Heart right ventricle (tissue), 16 donors: ENCODE data around the gene PCNT. TPM values are rescaled to one million over a fixed set of nuclear protein-coding genes. Genes with fewer than 3 reads are reported as not detected.

Source experiments
- ATAC-seq, 8 donors: fragments of 200-7000 bp; cut with Tn5 transposase; one replicate each; pipeline ENCODE4 v1.9.1; 2020; ENCODE audit warnings: mild to moderate bottlenecking in 8 of 8, moderate library complexity in 8 of 8, moderate number of reproducible peaks in 1 of 8
- DNase-seq, 2 donors: peaks; one replicate each; pipeline ENCODE4 v3.0.0-alpha.2; 2020
- H3K27ac ChIP-seq, 10 donors: fragments of 200-600 bp; sonication (generic) in 2 of 10; one replicate each; pipeline versions ENCODE4 v1.5.0 to v1.8.0; 2020 to 2022; ENCODE audit warnings: mild to moderate bottlenecking in 3 of 10
- H3K27me3 ChIP-seq, 7 donors: fragments of 200-600 bp; one replicate each; pipeline ENCODE4 v1.8.0; 2021 to 2022; ENCODE audit warnings: mild to moderate bottlenecking in 2 of 7
- H3K36me3 ChIP-seq, 9 donors: fragments of 200-600 bp; sonication (generic) in 1 of 9; one replicate each; pipeline versions ENCODE4 v1.5.0 to v1.8.0; 2020 to 2022; ENCODE audit warnings: mild to moderate bottlenecking in 2 of 9
- H3K4me1 ChIP-seq, 9 donors: fragments of 200-600 bp; sonication (generic) in 1 of 9; one replicate each; pipeline versions ENCODE4 v1.5.0 to v1.8.0; 2020 to 2022; ENCODE audit warnings: mild to moderate bottlenecking in 4 of 9
- H3K4me3 ChIP-seq, 10 donors: fragments of 200-600 bp; sonication (generic) in 2 of 10; one replicate each; pipeline versions ENCODE4 v1.5.0 to v1.8.0; 2020 to 2022; ENCODE audit warnings: mild to moderate bottlenecking in 7 of 10, moderate library complexity in 2 of 10
- H3K9me3 ChIP-seq, 11 donors: fragments of 200-600 bp in 10 of 11; sonication (generic) in 2 of 11; one replicate each; pipeline versions ENCODE4 v1.5.0 to v1.8.0; 2013 to 2022; ENCODE audit warnings: mild to moderate bottlenecking in 2 of 11, control low read depth in 1 of 11, moderate library complexity in 1 of 11
- CTCF ChIP-seq, 9 donors: fragments of 200-600 bp; sonication (generic) in 2 of 9; IDR thresholded peaks; one replicate each; pipeline versions ENCODE4 v1.5.0 to v1.8.0; 2021 to 2022; ENCODE audit warnings: antibody characterized with exemption in 9 of 9, mild to moderate bottlenecking in 5 of 9, moderate library complexity in 1 of 9
- WGBS, 2 donors: extraction: QIAGEN DNeasy Blood & Tissue Kit; methylation state at CpG; one replicate each; pipeline ENCODE4 v1.1.7; 2013; ENCODE audit warnings: inconsistent platforms in 1 of 2; 5-methylcytosine and 5-hydroxymethylcytosine counted together
- intact Hi-C, 10 donors: fragments of 100-400 bp; cut with DNase I; formaldehyde crosslinking; loops; one replicate each; pipeline versions ENCODE4 v1.11.1 to v1.14.2; 2022
- polyA plus RNA-seq, 2 donors: library from polyadenylated mRNA; stranded (reverse); fragments of 200-250 nt; gene quantifications; one replicate each; pipeline ENCODE4 v1.2.3, GENCODE V29; 2013
- total RNA-seq, 10 donors: library from RNA; stranded (reverse); fragmentation: NEBNext Ultra II Directional in 3 of 10; extraction: Animal tissue kit (Norgen Biotek cat#: 25700) in 3 of 10; gene quantifications; one replicate each; pipeline versions ENCODE4 v1.2.1 to v1.2.4, GENCODE V29; 2021 to 2023
- donor health status: Arrhythmogenic right ventricular cardiomyopathy.
- donor health status: ischemic (EF 13 %, LVEDD 7.1; RV severe dilation, severe dysfunction).
- donor health status: healthy with polysubstance abuse.
- donor health status: DM: no; HTN: yes; CAD: no.
- donor health status: DM: no; HTN: no; CAD: no.
- donor health status: ischemic (EF 25% LVEDD 6.9; RV normal size, moderate dysfunction).
- donor health status: ischemic (EF 25% LVEDD 5.7; RV mildly dilated, moderate dysfunction).
- donor health status: healthy.
- donor health status: DM: yes; HTN: yes; CAD: no.
- donor health status: Ischemic cardiomyopathy.
- donor health status: ischemic (EF 35%, LVEDD 5.7; RV mildly dilated, moderate dysfunction).
- donor health status: nonischemic (EF 11% LVEDD 7.7; RV severe dilation, severe dysfunction).
- donor health status: DM: yes; HTN: yes; CAD: no.
- donor health status: PGD.
- donor health status: ischemic (EF 29% LVEDD 5.4; RV normal size, mild dysfunction).
- donor health status: nonischemic (EF 23%, LVEDD 6.1; RV moderate dilation, normal function).

PCNT gene
- total and polyA plus RNA-seq, 12 donors: 17.5 to 58.6 (median 26.9) TPM

- Histone ChIP-seq H3K36me3 (peaks cover 0 to 18% (median 0%) of the 10 kb centered on the region in 9 donors), H3K27ac (no peak overlapping the region), H3K4me1 (peaks cover 6 to 33% (median 13%) of the 10 kb centered on the region in 9 donors), H3K4me3 (no peak overlapping the region), H3K27me3 (no peaks in the 10 kb centered on the region), H3K9me3 (no peaks in the 10 kb centered on the region)
- ATAC-seq (peak; percentile 44 to 92 (median 78)), DNase-seq (peak; percentile 49 to 59)
- WGBS, 2 donors: 73 to 74% methylated on average over 20 of the region's 20 CpGs
- TF ChIP-seq CTCF (IDR thresholded peaks at IDR 0.05): no peak
- intact Hi-C loops: loop anchor here in 1 of 10 donors (10.0 kb wide), 1 partner anchor 53 kb away; no protein-coding TSS in a partner anchor
These were observed 6.1 kb upstream of the PCNT start for GRCh38 chr21:46317710-46318463.

- H3K27ac ChIP-seq: no peak overlapping the region
These were observed 5.5 kb upstream of the PCNT start for GRCh38 chr21:46318464-46318845.

GRCh38 chr21:46319186-46319585, 4.8 kb upstream of the PCNT start:
- H3K4me1 ChIP-seq: peaks cover 6 to 36% (median 19%) of the 10 kb centered on the region in 9 donors
- no peaks in the 10 kb centered on the region for H3K9me3 ChIP-seq
- no peak for TF ChIP-seq CTCF (IDR thresholded peaks at IDR 0.05)
- no peak for ATAC-seq
- intact Hi-C loops: loop anchor here in 1 of 10 donors (10.0 kb wide), 1 partner anchor 54 kb away; no protein-coding TSS in a partner anchor
- no peaks in the 10 kb centered on the region for H3K27me3 ChIP-seq
- no peak for DNase-seq
- no peak overlapping the region for H3K4me3 ChIP-seq
- H3K36me3 ChIP-seq: peaks cover 0 to 11% (median 0%) of the 10 kb centered on the region in 9 donors
- H3K27ac ChIP-seq: no peak overlapping the region
- WGBS, 2 donors: 94 to 99% methylated on average over 7 of the region's 7 CpGs

More at GRCh38 chr21:46318464-46318845, 5.5 kb upstream of the PCNT start:
- no peak for TF ChIP-seq CTCF (IDR thresholded peaks at IDR 0.05)
- 80 to 89% methylated on average over 4 of the region's 4 CpGs for WGBS, 2 donors
- intact Hi-C loops: loop anchor here in 1 of 10 donors (10.0 kb wide), 1 partner anchor 54 kb away; no protein-coding TSS in a partner anchor
- H3K36me3 ChIP-seq: peaks cover 0 to 13% (median 0%) of the 10 kb centered on the region in 9 donors
- H3K4me3 ChIP-seq: no peak overlapping the region
- no peaks in the 10 kb centered on the region for H3K27me3 ChIP-seq
- DNase-seq (no peak), ATAC-seq (peak in 1 of 8 donors; percentile 2)
- peaks cover 6 to 36% (median 19%) of the 10 kb centered on the region in 9 donors for H3K4me1 ChIP-seq
- no peaks in the 10 kb centered on the region for H3K9me3 ChIP-seq

- ATAC-seq (no peak), DNase-seq (no peak)
- no peak for TF ChIP-seq CTCF (IDR thresholded peaks at IDR 0.05)
- no peak overlapping the region for H3K4me3 ChIP-seq
- H3K27me3 ChIP-seq: no peaks in the 10 kb centered on the region
- peaks cover 6 to 37% (median 22%) of the 10 kb centered on the region in 9 donors for H3K4me1 ChIP-seq
- intact Hi-C loops: loop anchor here in 3 of 10 donors (5.0 to 10.0 kb wide), 3 partner anchors 33 to 136 kb away; partner anchors contain the start of genes MCM3AP (in 1 of the 3), SPATC1L (in 1 of the 3) and YBEY (in 1 of the 3)
- no peak overlapping the region for H3K27ac ChIP-seq
- peaks cover 0 to 3% (median 0%) of the 10 kb centered on the region in 9 donors for H3K36me3 ChIP-seq
- WGBS, 2 donors: 62 to 70% methylated on average over 4 of the region's 4 CpGs
- H3K9me3 ChIP-seq: no peaks in the 10 kb centered on the region
These were observed 3.6 kb upstream of the PCNT start for GRCh38 chr21:46320331-46320801.
